ENCODE measurements around the gene OPRPN.

DNA sequence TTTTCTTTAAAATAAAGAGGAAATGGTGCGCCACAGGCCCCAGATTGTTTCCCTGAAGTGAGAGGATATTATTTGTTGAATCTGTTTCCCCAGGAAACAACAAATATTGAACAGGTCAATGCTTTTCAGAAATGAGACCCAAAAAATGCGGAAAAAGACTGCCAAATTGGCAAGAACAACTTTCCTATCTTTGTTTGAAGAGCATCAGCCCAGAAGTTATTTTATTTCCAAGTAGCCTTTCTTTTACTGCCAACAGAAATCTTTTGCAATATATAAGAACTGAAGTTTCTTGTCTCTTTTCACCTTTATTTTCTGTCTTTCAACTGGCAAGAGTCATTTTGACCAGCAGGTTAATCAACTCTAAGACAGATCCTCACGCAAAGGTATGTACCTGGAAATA lies 37.3 kb upstream of the OPRPN start, which contains the start of gene SMR3A:
- TF ChIP-seq, protein P1, sequence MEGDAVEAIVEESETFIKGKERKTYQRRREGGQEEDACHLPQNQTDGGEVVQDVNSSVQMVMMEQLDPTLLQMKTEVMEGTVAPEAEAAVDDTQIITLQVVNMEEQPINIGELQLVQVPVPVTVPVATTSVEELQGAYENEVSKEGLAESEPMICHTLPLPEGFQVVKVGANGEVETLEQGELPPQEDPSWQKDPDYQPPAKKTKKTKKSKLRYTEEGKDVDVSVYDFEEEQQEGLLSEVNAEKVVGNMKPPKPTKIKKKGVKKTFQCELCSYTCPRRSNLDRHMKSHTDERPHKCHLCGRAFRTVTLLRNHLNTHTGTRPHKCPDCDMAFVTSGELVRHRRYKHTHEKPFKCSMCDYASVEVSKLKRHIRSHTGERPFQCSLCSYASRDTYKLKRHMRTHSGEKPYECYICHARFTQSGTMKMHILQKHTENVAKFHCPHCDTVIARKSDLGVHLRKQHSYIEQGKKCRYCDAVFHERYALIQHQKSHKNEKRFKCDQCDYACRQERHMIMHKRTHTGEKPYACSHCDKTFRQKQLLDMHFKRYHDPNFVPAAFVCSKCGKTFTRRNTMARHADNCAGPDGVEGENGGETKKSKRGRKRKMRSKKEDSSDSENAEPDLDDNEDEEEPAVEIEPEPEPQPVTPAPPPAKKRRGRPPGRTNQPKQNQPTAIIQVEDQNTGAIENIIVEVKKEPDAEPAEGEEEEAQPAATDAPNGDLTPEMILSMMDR (IDR thresholded peaks at IDR 0.05) = no peak
- no peak for TF ChIP-seq ZNF281 (CRISPR knock-in tag; IDR thresholded peaks at IDR 0.05)
- TF ChIP-seq ESRRA (CRISPR knock-in tag; IDR thresholded peaks at IDR 0.05; ENCODE audit: borderline replicate concordance) = no peak
- no peak for TF ChIP-seq MXD4 (CRISPR knock-in tag; IDR thresholded peaks at IDR 0.05; ENCODE audit: borderline replicate concordance)
- no peak for TF ChIP-seq ETV6 (CRISPR knock-in tag; IDR thresholded peaks at IDR 0.05)
- TF ChIP-seq, protein P2, sequence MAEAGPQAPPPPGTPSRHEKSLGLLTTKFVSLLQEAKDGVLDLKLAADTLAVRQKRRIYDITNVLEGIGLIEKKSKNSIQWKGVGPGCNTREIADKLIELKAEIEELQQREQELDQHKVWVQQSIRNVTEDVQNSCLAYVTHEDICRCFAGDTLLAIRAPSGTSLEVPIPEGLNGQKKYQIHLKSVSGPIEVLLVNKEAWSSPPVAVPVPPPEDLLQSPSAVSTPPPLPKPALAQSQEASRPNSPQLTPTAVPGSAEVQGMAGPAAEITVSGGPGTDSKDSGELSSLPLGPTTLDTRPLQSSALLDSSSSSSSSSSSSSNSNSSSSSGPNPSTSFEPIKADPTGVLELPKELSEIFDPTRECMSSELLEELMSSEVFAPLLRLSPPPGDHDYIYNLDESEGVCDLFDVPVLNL (CRISPR knock-in tag; IDR thresholded peaks at IDR 0.05; ENCODE audit: borderline replicate concordance, low read depth) = no peak
- TF ChIP-seq TCF7 (CRISPR knock-in tag; IDR thresholded peaks at IDR 0.05; ENCODE audit: low read depth) = no peak
